ENCODE measurements around the gene CASD1.

Gene CASD1

GRCh38 chr7:94600267-94600666 is 90.7 kb downstream of the CASD1 start:
- no peaks in the 10 kb centered on the region for H3K9me2 ChIP-seq (replicated peaks; ENCODE audit: insufficient read depth, low read length)
- no peaks in the 10 kb centered on the region for H3K4me1 ChIP-seq (ENCODE audit: low read length)
- no peak overlapping the region for H3K4me2 ChIP-seq (ENCODE audit: low read depth, low read length)
- H3K36me3 ChIP-seq (replicated peaks; ENCODE audit: insufficient read depth, low read length), result no peaks in the 10 kb centered on the region
- H3K9me3 ChIP-seq (replicated peaks; ENCODE audit: insufficient read depth, low read length), result no peaks in the 10 kb centered on the region
- no peaks in the 10 kb centered on the region for H4K20me1 ChIP-seq (ENCODE audit: insufficient read depth, low read length)
- TF ChIP-seq CTCF (IDR thresholded peaks at IDR 0.05; ENCODE audit: low read length) (no peak), EZH2 (optimal IDR thresholded peaks at IDR 0.05; ENCODE audit: low read depth, low read length) (no peak), EZH2phosphoT487 (IDR thresholded peaks at IDR 0.05; ENCODE audit: low read length) (no peak)
- no peak overlapping the region for H3K27ac ChIP-seq (ENCODE audit: low read length)
- no peak overlapping the region for H2AFZ ChIP-seq (ENCODE audit: low read length)
- no peaks in the 10 kb centered on the region for H3K79me2 ChIP-seq (ENCODE audit: low read length)
- no peak overlapping the region for H3K9ac ChIP-seq (ENCODE audit: low read length)
- H3F3A ChIP-seq (ENCODE audit: insufficient read depth, low read length), result no peaks in the 10 kb centered on the region
- no peak overlapping the region for H3K4me3 ChIP-seq (ENCODE audit: low read length)
- no peak for DNase-seq
- no peaks in the 10 kb centered on the region for H3K27me3 ChIP-seq (replicated peaks; ENCODE audit: insufficient read depth, low read length)

GRCh38 chr7:94602181-94602580 is 92.6 kb downstream of the CASD1 start:
- Histone ChIP-seq H3K4me3 (ENCODE audit: low read length) (no peak overlapping the region), H3K27me3 (replicated peaks; ENCODE audit: insufficient read depth, low read length) (no peaks in the 10 kb centered on the region), H4K20me1 (ENCODE audit: insufficient read depth, low read length) (no peaks in the 10 kb centered on the region), H3K9ac (ENCODE audit: low read length) (no peak overlapping the region), H3K9me2 (replicated peaks; ENCODE audit: insufficient read depth, low read length) (no peaks in the 10 kb centered on the region), H3K4me1 (ENCODE audit: low read length) (no peaks in the 10 kb centered on the region), H2AFZ (ENCODE audit: low read length) (no peak overlapping the region), H3K27ac (ENCODE audit: low read length) (no peak overlapping the region), H3K9me3 (replicated peaks; ENCODE audit: insufficient read depth, low read length) (no peaks in the 10 kb centered on the region), H3K4me2 (ENCODE audit: low read depth, low read length) (no peak overlapping the region), H3F3A (ENCODE audit: insufficient read depth, low read length) (no peaks in the 10 kb centered on the region), H3K36me3 (replicated peaks; ENCODE audit: insufficient read depth, low read length) (no peaks in the 10 kb centered on the region), H3K79me2 (ENCODE audit: low read length) (no peaks in the 10 kb centered on the region)
- TF ChIP-seq EZH2 (optimal IDR thresholded peaks at IDR 0.05; ENCODE audit: low read depth, low read length), result no peak
- TF ChIP-seq EZH2phosphoT487 (IDR thresholded peaks at IDR 0.05; ENCODE audit: low read length), result no peak
- no peak for TF ChIP-seq CTCF (IDR thresholded peaks at IDR 0.05; ENCODE audit: low read length)
- no peak for DNase-seq

GRCh38 chr7:94605031-94605430 is 95.4 kb downstream of the CASD1 start:
- Histone ChIP-seq H3F3A (ENCODE audit: insufficient read depth, low read length) (no peaks in the 10 kb centered on the region), H3K36me3 (replicated peaks; ENCODE audit: insufficient read depth, low read length) (no peaks in the 10 kb centered on the region), H3K4me3 (ENCODE audit: low read length) (no peak overlapping the region), H3K27me3 (replicated peaks; ENCODE audit: insufficient read depth, low read length) (no peaks in the 10 kb centered on the region), H4K20me1 (ENCODE audit: insufficient read depth, low read length) (no peaks in the 10 kb centered on the region), H3K9me2 (replicated peaks; ENCODE audit: insufficient read depth, low read length) (no peaks in the 10 kb centered on the region), H2AFZ (ENCODE audit: low read length) (no peak overlapping the region), H3K27ac (ENCODE audit: low read length) (no peak overlapping the region), H3K4me1 (ENCODE audit: low read length) (no peaks in the 10 kb centered on the region), H3K9me3 (replicated peaks; ENCODE audit: insufficient read depth, low read length) (no peaks in the 10 kb centered on the region), H3K79me2 (ENCODE audit: low read length) (no peaks in the 10 kb centered on the region), H3K4me2 (ENCODE audit: low read depth, low read length) (no peak overlapping the region), H3K9ac (ENCODE audit: low read length) (no peak overlapping the region)
- DNase-seq, result no peak
- TF ChIP-seq EZH2 (optimal IDR thresholded peaks at IDR 0.05; ENCODE audit: low read depth, low read length), result no peak
- no peak for TF ChIP-seq CTCF (IDR thresholded peaks at IDR 0.05; ENCODE audit: low read length)
- no peak for TF ChIP-seq EZH2phosphoT487 (IDR thresholded peaks at IDR 0.05; ENCODE audit: low read length)

Measured in MM.1S (cell line).